GM18873 (cell line): ENCODE measurements around the gene LRRC45.

Experiments used
- ATAC-seq: cut with Tn5 transposase; IDR thresholded peaks from one replicate; pipeline ENCODE4 v1.9.1; 2021; ENCODE audit warnings: mild to moderate bottlenecking, moderate library complexity, moderate number of reproducible peaks; ENCODE audit not compliant: unreplicated experiment, low FRiP score

Gene LRRC45

DNA sequence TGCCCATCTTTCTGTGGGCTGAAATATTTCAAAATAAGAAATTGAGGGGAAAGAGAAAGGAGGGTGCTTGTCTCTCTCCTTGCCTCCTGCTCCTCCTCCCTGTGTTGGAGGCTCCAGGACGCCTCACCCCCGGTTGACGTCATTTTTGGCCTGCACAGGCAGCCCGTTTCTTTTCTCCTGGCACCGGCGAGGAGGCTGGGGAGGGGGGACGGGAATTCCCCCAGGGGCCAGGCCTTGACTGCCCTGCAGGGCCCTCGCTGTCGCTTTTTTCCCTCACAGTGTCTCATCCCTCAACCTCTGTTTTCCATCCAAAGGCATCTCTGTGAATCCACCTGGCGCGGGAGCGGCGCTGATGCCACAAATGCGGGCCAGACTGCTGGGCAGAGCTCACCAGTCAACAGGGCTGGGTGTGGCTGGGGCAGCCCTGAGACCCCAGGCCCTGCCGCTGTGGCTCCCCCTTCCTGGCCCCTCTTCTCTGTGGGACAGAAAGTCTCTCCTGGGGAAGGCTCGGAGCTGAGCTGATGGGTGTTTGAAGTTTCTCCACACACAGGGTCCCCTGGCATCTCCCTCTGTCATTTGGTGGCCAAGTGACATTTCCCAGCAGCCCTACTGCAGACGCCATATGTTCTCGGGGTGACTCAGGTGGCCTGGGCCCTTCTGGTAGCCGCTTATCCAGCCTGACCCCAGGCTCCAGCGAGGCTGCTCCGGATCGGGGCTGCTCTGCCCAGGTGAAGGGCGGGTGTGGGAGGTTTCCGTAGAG lies 16.5 kb upstream of the LRRC45 start:
- ATAC-seq, result no peak

- no peak for ATAC-seq
These were observed 15.9 kb upstream of the LRRC45 start for GRCh38 chr17:82007228-82007494.

DNA sequence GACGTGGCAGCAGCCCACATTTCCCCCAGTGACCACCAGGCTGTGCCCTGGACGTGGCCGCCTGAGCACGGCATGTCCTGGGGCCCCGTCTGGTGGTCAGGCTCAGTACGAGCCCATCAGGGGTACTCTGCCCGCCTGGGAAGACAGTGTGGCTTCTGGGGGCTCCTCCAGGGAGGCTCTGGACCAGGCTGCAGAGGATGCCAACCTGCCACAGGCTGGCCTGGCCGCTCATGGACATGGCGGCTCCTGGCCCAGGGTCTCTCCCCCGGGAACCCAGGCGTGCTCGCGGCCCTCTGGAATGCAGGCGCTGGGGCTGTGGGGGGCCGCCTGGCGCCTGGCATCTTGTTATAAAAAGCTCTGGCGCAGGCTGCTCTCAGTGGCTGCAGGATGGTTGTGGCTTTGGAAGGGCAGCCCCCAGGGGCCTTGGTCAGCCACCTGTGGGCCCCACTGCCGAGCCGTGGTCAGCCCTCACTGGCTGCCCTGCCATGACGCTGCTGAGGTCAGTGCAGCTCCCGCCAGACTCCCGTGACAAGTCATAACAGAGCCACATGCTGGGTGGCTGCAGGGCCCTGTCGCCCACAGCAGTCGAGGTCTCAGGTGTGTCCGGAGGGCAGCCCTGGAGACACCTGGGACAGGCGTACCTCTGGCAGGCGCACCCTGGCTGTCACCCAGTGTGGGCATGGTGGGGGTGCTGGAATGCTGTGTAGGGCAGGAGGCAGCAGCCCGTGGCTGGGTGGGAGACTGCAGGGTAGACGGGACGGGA lies 15.4 kb upstream of the LRRC45 start:
- no peak for ATAC-seq

DNA sequence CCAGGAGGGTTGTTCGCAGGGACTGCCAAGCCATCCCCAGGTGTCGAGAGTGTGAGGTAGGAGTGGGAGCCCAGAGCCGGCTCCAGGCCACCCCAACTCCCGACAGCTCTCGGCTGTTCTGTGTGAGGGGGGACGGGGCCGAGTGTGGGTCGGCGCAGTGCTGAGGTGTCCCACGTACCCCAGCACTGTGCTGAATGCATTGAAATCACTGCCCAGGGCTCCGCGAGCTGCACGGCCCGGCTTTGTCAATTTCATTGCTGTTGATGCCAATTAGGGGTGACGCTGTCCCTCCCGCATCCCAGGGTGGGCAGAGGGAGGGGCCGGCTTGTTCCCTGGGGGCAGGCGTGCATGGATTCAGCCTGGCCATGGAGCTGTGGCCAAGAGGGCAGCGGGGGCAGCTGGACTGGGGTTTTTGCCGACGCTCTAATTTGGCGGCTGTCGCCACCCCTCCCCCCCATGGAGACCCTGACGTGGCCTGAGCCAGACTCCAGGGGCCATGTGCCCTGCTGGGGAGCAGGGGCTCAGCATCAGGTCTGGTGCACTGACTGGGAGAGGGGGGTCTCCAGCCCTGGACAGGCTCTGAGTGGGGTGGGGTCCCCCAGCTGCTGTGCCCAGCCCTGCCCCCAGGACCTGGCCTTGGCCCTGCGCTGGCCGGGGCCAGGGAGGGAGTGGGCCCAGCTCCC lies 14.7 kb upstream of the LRRC45 start:
- no peak for ATAC-seq

DNA sequence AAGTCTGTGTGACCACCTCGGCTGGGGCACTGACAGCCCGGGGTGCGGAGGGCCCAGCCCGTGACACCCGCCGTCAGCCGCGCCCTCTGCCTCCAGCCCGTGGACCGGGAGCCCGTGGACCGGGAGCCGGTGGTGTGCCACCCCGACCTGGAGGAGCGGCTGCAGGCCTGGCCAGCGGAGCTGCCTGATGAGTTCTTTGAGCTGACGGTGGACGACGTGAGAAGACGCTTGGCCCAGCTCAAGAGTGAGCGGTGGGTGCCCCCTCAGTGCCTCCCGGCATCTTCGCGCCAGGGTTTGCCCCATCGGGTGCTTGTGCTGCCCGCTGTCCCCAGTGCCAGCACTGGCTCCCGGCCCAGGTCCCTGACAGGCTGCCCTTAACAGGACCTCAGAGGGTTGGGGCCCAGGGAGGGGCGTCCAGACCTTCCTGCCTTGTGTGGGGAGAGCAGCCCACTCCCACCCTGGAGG lies 14.1 kb upstream of the LRRC45 start:
- no peak for ATAC-seq

DNA sequence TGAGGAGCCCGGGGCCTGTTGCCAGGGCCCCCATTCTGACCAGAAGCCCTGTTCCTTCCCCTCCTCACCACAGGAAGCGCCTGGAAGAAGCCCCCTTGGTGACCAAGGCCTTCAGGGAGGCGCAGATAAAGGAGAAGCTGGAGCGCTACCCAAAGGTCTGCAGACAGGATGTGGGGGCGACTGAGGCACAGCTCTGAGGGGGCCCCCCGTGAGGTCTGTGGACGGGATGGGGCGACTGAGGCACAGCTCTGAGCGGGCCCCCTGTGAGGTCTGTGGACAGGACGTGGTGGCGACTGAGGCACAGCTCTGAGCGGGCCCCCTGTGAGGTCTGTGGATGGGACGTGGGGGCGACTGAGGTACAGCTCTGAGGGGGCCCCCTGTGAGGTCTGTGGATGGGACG lies 13.7 kb upstream of the LRRC45 start:
- no peak for ATAC-seq

DNA sequence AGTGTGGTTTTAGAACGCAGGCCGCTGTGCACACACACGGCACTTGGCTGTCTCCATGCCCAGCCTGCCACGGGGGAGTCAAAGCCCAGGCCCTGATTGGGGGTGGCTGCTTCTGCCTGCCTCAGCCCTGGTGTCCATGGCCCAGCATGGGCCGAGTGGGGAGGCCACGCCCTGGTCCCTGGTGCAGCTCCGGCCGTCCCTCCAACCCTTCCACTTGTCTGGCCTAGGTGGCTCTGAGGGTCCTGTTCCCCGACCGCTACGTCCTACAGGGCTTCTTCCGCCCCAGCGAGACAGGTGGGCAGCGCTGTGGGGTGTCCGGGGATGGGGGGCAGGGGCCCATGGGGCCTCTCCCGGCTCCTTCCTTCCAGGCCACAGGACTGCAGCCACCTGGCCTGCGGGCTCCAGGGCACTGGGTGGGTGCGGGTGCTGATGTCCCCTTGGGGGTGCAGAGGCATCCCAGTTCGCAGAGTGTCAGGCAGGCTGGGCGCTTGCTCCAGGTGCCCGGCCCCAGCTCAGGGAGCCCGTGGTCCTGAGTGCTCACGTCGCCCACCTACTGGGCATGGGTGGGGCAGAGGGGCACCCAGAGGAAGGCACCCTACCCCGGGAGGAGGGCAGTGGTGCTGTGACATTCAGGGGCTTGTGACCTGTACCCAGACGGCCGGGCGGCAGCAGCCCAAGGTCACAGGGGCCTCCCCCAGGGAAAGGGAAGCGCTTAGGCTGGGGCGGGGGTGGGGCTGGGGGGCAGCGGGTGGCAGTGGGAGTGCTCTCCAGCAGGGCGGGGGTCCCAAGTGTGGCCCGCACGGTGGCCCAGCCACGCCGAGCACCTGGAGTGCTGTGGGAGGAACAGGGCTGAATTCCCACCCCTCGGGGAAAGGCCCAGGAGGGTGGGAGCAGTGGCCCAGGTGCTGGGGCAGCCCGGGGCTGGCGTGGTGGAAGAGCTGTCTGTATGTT lies 12.3 kb upstream of the LRRC45 start:
- no peak for ATAC-seq

DNA sequence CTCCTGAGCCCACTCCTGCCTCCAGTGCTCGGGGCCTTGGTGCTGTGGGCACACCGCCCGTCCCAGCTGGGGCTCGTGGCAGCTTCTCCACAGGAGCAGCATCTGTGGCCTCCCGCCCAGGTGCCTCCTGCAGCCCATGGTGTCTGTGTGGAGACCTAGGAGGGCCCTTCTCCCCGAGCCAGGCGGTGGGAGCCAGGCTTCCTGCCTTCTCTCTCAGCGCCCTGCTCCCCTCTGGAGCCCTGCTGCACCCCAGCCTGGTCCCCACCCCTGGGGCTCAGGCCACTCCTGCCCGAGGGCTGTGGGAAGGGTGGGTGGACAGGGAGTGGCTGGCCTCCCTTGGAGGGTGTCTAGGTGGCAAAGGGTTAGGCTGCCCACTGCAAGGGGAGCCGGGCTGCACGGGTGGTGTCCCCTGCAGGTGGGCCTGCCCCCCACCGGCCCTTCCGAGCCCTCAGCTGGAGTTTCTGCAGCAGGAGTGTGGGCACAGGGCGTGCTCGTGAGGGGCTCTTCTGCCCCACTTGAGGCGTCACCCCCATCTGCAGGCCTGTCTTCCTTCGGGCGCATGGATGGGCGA lies 11.4 kb upstream of the LRRC45 start:
- ATAC-seq, result no peak

DNA sequence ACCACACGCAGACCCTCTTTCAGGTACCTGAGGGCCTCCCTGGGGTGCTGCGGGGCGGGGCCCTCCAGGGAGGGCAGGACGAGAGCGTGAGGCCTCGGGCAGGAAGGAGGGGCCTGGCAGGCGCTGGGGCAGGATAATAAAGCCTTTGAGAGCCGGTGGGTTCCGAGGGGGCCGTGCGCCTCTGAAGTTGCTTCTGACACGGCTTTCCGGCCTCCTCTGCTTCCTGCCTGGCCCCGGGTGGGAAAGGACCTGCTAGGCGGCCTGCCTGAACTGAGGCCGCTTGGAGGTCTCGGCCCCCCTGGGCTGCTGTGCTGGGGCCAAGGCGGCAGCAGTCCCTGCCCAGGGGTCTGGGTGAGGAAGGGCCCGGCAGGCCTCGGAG lies 10.9 kb upstream of the LRRC45 start:
- ATAC-seq, result no peak

GRCh38 chr17:82012640-82013295 lies 10.3 kb upstream of the LRRC45 start:
- no peak for ATAC-seq

- no peak for ATAC-seq
These were observed 9.8 kb upstream of the LRRC45 start for GRCh38 chr17:82013341-82013740.

DNA sequence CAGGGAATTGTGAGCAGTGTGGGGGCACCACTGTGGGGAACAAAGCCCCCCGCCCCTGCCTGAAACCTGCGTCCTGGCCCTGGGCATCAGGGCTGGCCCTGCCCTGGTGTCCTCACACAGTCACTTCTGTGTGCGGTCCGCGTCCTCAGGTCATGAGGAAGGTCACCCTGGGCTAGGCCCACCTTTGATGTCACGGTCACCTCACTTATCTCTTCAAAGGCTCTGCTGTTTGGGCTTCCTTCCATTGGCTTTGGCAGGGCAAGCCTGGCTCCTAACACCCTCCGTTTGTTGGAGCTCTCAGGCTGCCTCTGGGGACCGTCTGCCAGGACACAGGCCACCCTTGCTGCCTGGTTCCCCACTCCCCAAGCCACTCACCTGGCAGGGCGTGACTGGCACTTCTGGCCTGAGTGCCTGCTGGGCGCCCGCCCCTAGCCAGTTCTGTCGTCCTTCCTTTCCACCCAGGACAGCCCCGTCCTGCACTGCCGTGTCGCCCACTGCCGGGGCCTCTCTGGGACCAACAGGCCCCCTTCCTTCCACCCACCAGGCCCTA lies 9.3 kb upstream of the LRRC45 start:
- ATAC-seq, result no peak

DNA sequence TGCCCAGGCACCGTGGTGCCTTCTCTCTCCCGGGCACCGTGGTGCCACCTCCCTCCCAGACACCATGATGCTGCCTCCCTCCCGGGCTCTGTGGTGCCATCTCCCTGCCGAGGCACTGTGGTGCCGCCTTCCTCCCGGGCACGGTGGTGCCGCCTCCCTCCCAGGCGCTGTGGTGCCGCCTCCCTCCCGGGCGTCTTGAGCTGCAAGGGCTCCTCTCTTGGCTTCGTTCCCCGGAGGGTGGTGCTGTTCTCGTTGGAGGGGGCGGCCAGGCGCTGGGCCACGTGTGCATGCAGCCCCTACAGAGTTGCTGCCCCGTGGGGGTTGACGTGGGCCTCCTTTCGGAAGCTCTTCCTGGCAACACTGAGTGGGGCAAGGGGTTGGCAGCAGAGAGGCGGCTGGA lies 8.7 kb upstream of the LRRC45 start:
- ATAC-seq, result no peak

GRCh38 chr17:82014971-82015310 lies 8.2 kb upstream of the LRRC45 start:
- no peak for ATAC-seq

DNA sequence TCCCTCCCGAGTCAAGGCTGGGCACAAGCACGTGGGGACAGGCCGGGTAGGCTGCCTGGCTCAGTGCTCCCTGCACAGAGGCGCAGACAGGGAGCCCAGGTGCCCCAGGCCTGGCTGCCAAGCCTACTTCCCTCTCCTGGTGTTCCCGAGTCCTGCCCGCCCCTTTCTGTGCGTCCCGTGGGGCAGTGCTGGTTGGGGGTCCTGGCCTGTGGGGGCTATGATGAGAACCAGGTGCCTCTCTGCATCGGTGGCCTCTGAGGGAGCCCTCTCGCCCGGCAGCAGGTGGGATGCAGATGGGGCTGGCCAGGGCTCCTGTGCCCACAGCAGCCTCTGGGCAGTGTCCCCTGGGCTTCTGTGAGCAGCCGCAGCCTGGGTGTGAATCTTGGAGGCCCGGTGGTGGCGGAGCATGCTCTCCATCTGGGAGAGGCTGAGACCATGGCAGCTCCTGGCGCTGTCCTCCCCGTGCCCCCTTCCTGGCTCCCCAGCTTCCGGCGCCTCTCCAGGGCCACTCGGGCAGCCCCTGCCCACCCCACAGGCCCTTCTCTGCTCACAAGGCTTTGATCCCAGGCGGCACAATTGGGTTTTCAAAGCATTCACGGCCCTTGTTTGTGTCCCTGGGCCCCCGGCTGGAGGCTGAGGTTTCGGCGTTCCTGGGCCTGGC lies 7.7 kb upstream of the LRRC45 start:
- ATAC-seq, result no peak

DNA sequence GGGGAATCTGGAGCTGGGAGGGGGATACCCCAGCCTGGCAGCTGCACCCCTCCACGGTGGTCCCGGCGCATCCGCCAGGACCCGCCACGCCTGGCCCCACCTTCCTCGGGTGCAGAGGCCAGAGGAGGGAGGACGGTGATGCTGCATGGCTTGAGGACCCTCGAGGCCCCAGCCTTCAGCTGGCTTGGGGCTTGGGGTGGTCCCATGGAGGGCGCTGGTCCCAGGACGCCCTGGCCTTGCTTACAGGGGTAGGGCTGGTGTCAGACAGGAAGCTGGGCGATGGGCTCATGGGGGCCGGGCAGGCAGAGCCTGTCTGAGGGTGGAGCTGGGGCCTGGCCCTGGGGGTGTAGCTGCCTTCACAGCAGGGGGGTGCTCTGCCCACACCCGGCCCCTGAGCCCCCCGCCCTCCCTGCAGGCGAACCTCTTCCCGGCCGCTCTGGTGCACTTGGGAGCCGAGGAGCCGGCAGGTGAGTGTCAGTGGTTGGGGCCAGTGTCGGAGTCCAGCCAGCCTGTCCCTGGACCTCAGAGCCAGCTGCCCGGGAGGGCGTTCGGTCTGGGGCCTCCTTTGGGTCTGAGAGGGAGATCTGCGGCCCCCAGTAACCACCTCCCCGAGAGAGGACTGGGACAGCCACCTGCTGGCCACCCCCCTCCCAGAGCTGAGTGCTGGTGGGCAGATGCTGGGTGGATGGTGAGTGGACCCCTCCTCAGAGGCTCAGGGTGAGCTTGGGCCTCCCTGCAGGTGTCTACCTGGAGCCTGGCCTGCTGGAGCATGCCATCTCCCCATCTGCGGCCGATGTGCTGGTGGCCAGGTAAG lies 6.8 kb upstream of the LRRC45 start:
- ATAC-seq, result no peak

DNA sequence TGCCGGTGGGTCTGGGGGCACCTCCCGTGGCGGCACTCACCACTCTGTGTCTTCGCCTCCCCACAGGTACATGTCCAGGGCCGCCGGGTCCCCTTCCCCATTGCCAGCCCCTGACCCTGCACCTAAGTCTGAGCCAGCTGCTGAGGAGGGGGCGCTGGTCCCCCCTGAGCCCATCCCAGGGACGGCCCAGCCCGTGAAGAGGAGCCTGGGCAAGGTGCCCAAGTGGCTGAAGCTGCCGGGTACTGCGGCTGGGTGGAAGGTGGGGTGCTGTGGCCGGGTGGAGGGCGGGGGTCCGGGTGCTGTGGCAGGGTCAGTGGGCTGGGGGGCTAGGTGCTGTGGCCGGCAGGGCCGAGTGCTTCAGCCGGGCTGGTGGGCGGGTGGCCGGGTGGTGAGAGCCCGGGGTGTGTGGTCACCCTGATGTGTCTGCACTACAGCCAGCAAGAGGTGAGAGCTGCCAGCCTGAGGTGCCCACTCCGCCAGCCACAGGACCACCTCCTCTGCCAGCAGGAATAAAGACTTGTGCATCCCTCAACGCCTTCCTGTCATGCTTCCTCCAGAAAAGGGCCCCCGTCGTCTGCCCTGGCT lies 6.1 kb upstream of the LRRC45 start:
- no peak for ATAC-seq

DNA sequence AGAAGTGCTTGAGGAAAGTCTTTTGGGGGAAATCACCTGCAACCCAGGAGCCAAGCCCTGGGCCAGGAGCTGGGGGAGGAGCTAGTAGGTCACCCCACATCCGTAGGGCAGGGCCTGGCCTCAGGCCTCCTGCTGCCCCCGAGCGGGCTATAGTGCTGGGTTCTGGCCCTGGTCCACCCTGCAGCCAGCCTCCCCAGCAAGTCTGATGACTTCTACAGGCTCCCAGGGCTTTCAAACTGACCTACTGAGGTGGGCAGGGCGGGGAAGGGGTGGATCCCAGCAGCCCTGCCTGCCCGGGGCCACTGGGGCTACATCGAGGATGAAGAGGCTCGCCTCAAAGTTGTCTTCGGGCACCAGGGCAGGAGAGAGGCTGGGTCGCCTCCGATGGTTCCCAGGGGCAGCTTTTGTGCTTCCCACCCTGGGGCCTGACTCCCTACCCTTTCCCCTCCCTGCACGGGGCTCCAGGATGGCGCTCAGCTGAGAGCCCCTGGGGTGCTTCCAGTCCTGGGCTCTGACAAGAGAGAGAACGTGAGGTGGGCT lies 5.4 kb upstream of the LRRC45 start:
- ATAC-seq, result no peak
